Mesenchymal stem cell (in vitro differentiated cells and primary cell): ENCODE measurements around the gene SLC12A3.

Experiments
- DNase-seq: peaks from one replicate; pipeline ENCODE4 v3.0.0-alpha.2; 2013
- H2AFZ ChIP-seq: one replicate; pipeline ENCODE4 v1.6.1; 2013; ENCODE audit warnings: low read depth, mild to moderate bottlenecking, control low read depth, inconsistent platforms, low read length, moderate library complexity
- H2AK5ac ChIP-seq: 2 replicates; pipeline ENCODE4 v1.6.1; 2013; ENCODE audit warnings: low read length, moderate library complexity, mild to moderate bottlenecking, inconsistent platforms; ENCODE audit not compliant: severe bottlenecking
- H2BK120ac ChIP-seq: one replicate; pipeline ENCODE4 v1.6.1; 2013; ENCODE audit warnings: low read depth, mild to moderate bottlenecking, inconsistent platforms, low read length, moderate library complexity
- H2BK12ac ChIP-seq, 2 experiments: one replicate each; pipeline ENCODE4 v1.6.1; 2013; ENCODE audit warnings: inconsistent platforms in 2 of 2, low read length in 2 of 2, mild to moderate bottlenecking in 2 of 2, moderate library complexity in 2 of 2, control low read depth in 1 of 2
- H2BK15ac ChIP-seq: one replicate; pipeline ENCODE4 v1.6.1; 2013; ENCODE audit warnings: mild to moderate bottlenecking, low read depth, inconsistent platforms; ENCODE audit not compliant: poor library complexity, severe bottlenecking
- H2BK5ac ChIP-seq: 2 replicates; pipeline ENCODE4 v1.6.1; 2013; ENCODE audit warnings: low read depth, mild to moderate bottlenecking, low read length, control low read depth, inconsistent platforms; ENCODE audit not compliant: poor library complexity, severe bottlenecking
- H3K14ac ChIP-seq, 2 experiments: one replicate each; pipeline ENCODE4 v1.6.1; 2013; ENCODE audit warnings: inconsistent platforms in 2 of 2, low read length in 2 of 2, control low read depth in 1 of 2, mild to moderate bottlenecking in 1 of 2, moderate library complexity in 1 of 2
- H3K18ac ChIP-seq, 2 experiments: one replicate each; pipeline ENCODE4 v1.6.1; 2013; ENCODE audit warnings: inconsistent platforms in 2 of 2, low read length in 2 of 2, control low read depth in 1 of 2, low read depth in 1 of 2, mild to moderate bottlenecking in 1 of 2
- H3K23ac ChIP-seq, 2 experiments: one replicate each; pipeline ENCODE4 v1.6.1; 2013; ENCODE audit warnings: inconsistent platforms in 2 of 2, low read length in 2 of 2, mild to moderate bottlenecking in 2 of 2, moderate library complexity in 2 of 2, control low read depth in 1 of 2
- H3K27ac ChIP-seq: 2 replicates; pipeline ENCODE4 v1.5.1; 2013; ENCODE audit warnings: mild to moderate bottlenecking, moderate library complexity, low read length, control low read depth, inconsistent platforms; ENCODE audit not compliant: poor library complexity, severe bottlenecking
- H3K27me3 ChIP-seq, 2 experiments: 2 replicates each; pipeline versions ENCODE4 v1.6.1 to v1.7.0; 2013; ENCODE audit warnings: low read length in 2 of 2, mild to moderate bottlenecking in 2 of 2, moderate library complexity in 2 of 2, control low read depth in 1 of 2, inconsistent platforms in 1 of 2; ENCODE audit not compliant: control insufficient read depth in 1 of 2, insufficient read depth in 1 of 2
- H3K36me3 ChIP-seq, 2 experiments: 2 replicates each; pipeline versions ENCODE4 v1.6.1 to v1.7.0; 2013; ENCODE audit warnings: low read length in 2 of 2, control low read depth in 1 of 2, inconsistent platforms in 1 of 2, low read depth in 1 of 2, mild to moderate bottlenecking in 1 of 2; ENCODE audit not compliant: insufficient read depth in 2 of 2, control insufficient read depth in 1 of 2
- H3K4ac ChIP-seq, 2 experiments: one replicate each; pipeline ENCODE4 v1.6.1; 2013; ENCODE audit warnings: inconsistent platforms in 2 of 2, low read length in 2 of 2, mild to moderate bottlenecking in 2 of 2, moderate library complexity in 2 of 2, control low read depth in 1 of 2, low read depth in 1 of 2
- H3K4me1 ChIP-seq: 2 replicates; pipeline ENCODE4 v1.6.1; 2013; ENCODE audit warnings: low read depth, low read length, control low read depth; ENCODE audit not compliant: control insufficient read depth, insufficient read depth
- H3K4me2 ChIP-seq: 2 replicates; pipeline ENCODE4 v1.6.1; 2013; ENCODE audit warnings: low read length, mild to moderate bottlenecking, inconsistent platforms; ENCODE audit not compliant: poor library complexity, severe bottlenecking
- H3K4me3 ChIP-seq, 2 experiments: 2 replicates each; pipeline versions ENCODE4 v1.5.1 to v1.7.0; 2013; ENCODE audit warnings: low read length in 2 of 2, mild to moderate bottlenecking in 2 of 2, control low read depth in 1 of 2, low read depth in 1 of 2; ENCODE audit not compliant: insufficient read depth in 1 of 2
- H3K79me1 ChIP-seq: replicated peaks from 2 replicates; pipeline ENCODE4 v1.6.1; 2013; ENCODE audit warnings: mild to moderate bottlenecking, control low read depth, low read length, inconsistent platforms; ENCODE audit not compliant: poor library complexity, severe bottlenecking
- H3K9ac ChIP-seq: 2 replicates; pipeline ENCODE4 v1.7.0; 2013; ENCODE audit warnings: mild to moderate bottlenecking, low read length, moderate library complexity
- H3K9me3 ChIP-seq: 2 replicates; pipeline ENCODE4 v1.7.0; 2013; ENCODE audit warnings: mild to moderate bottlenecking, low read length; ENCODE audit not compliant: control insufficient read depth
- H4K8ac ChIP-seq: one replicate; pipeline ENCODE4 v1.6.1; 2013; ENCODE audit warnings: inconsistent platforms, mild to moderate bottlenecking, low read length, moderate library complexity
- H4K91ac ChIP-seq: one replicate; pipeline ENCODE4 v1.6.1; 2013; ENCODE audit warnings: mild to moderate bottlenecking, low read length, inconsistent platforms
- WGBS: methylation state at CpG from one replicate; pipeline ENCODE4 v1.1.7; 2013; ENCODE audit warnings: mixed read lengths; 5-methylcytosine and 5-hydroxymethylcytosine counted together

Gene SLC12A3

GRCh38 chr16:56841659-56842058 is 23.3 kb upstream of the SLC12A3 start:
- H2BK12ac ChIP-seq, result no peak overlapping the region
- H4K91ac ChIP-seq, result no peak overlapping the region
- H3K4me1 ChIP-seq, result no peaks in the 10 kb centered on the region
- no peak overlapping the region for H2AFZ ChIP-seq
- no peak overlapping the region for H3K23ac ChIP-seq
- no peaks in the 10 kb centered on the region for H3K9me3 ChIP-seq
- H3K79me1 ChIP-seq, result peaks cover 4% of the 10 kb centered on the region
- no peak for DNase-seq
- H3K4ac ChIP-seq, result no peak overlapping the region
- no peak overlapping the region for H3K4me3 ChIP-seq
- no peak overlapping the region for H3K14ac ChIP-seq
- H4K8ac ChIP-seq, result no peak overlapping the region
- H3K36me3 ChIP-seq, result peaks cover 41 to 78% of the 10 kb centered on the region in 2 experiments
- no peak overlapping the region for H3K27ac ChIP-seq
- no peak overlapping the region for H2AK5ac ChIP-seq
- H3K27me3 ChIP-seq, result no peaks in the 10 kb centered on the region
- 94% methylated on average over 7 of the region's 10 CpGs for WGBS
- H2BK120ac ChIP-seq, result no peak overlapping the region
- no peak overlapping the region for H2BK15ac ChIP-seq
- no peak overlapping the region for H2BK5ac ChIP-seq
- H3K18ac ChIP-seq, result no peak overlapping the region
- H3K9ac ChIP-seq, result no peak overlapping the region
- H3K4me2 ChIP-seq, result no peak overlapping the region

GRCh38 chr16:56842133-56842532 is 22.9 kb upstream of the SLC12A3 start:
- Histone ChIP-seq H2AFZ (no peak overlapping the region), H4K8ac (no peak overlapping the region), H3K79me1 (peaks cover 4% of the 10 kb centered on the region), H3K36me3 (peaks cover 41 to 73% of the 10 kb centered on the region in 2 experiments), H4K91ac (no peak overlapping the region), H2BK15ac (no peak overlapping the region), H3K9ac (no peak overlapping the region), H2BK12ac (no peak overlapping the region), H2BK5ac (no peak overlapping the region), H3K4me1 (peaks cover 1% of the 10 kb centered on the region), H3K14ac (no peak overlapping the region), H3K4me2 (no peak overlapping the region), H2BK120ac (no peak overlapping the region), H3K23ac (no peak overlapping the region), H3K27me3 (no peaks in the 10 kb centered on the region), H3K9me3 (no peaks in the 10 kb centered on the region), H3K18ac (no peak overlapping the region), H3K4ac (no peak overlapping the region), H2AK5ac (no peak overlapping the region), H3K27ac (no peak overlapping the region), H3K4me3 (no peak overlapping the region)
- DNase-seq, result no peak

GRCh38 chr16:56844056-56844455 is 21.0 kb upstream of the SLC12A3 start:
- 97% methylated on average over 5 of the region's 6 CpGs for WGBS

GRCh38 chr16:56847173-56847910 is 17.7 kb upstream of the SLC12A3 start:
- H3K4me1 ChIP-seq, result peaks cover 30% of the 10 kb centered on the region
- H3K18ac ChIP-seq, result peak overlapping the region in 1 of 2 experiments; percentile 17
- H3K4ac ChIP-seq, result peak overlapping the region in 1 of 2 experiments; percentile 30
- WGBS, result 75% methylated on average over 9 of the region's 9 CpGs
- H2BK120ac ChIP-seq, result peak overlapping the region; percentile 66
- H3K4me2 ChIP-seq, result no peak overlapping the region
- H3K79me1 ChIP-seq, result peaks cover 3% of the 10 kb centered on the region
- H4K91ac ChIP-seq, result no peak overlapping the region
- peak overlapping the region in 1 of 2 experiments; percentile 80 for H2BK12ac ChIP-seq
- peak overlapping the region; percentile 100 for H3K27ac ChIP-seq
- H2BK15ac ChIP-seq, result no peak overlapping the region
- H3K27me3 ChIP-seq, result no peaks in the 10 kb centered on the region
- H4K8ac ChIP-seq, result no peak overlapping the region
- peak overlapping the region; percentile 46 for H2BK5ac ChIP-seq
- H3K23ac ChIP-seq, result no peak overlapping the region
- H3K4me3 ChIP-seq, result no peak overlapping the region
- peak overlapping the region; percentile 57 for H2AK5ac ChIP-seq
- no peak overlapping the region for H2AFZ ChIP-seq
- DNase-seq, result no peak
- H3K36me3 ChIP-seq, result peaks cover 21 to 32% of the 10 kb centered on the region in 2 experiments
- no peak overlapping the region for H3K14ac ChIP-seq
- H3K9me3 ChIP-seq, result no peaks in the 10 kb centered on the region
- H3K9ac ChIP-seq, result peak overlapping the region; percentile 42

More at GRCh38 chr16:56844056-56844455, 21.0 kb upstream of the SLC12A3 start:
- H2BK5ac ChIP-seq, result no peak overlapping the region
- H3K9me3 ChIP-seq, result no peaks in the 10 kb centered on the region
- H3K23ac ChIP-seq, result no peak overlapping the region
- no peaks in the 10 kb centered on the region for H3K27me3 ChIP-seq
- no peak for DNase-seq
- no peak overlapping the region for H3K27ac ChIP-seq
- no peak overlapping the region for H2BK15ac ChIP-seq
- no peak overlapping the region for H2BK12ac ChIP-seq
- H4K8ac ChIP-seq, result no peak overlapping the region
- H3K18ac ChIP-seq, result no peak overlapping the region
- H3K4me2 ChIP-seq, result no peak overlapping the region
- no peak overlapping the region for H2AFZ ChIP-seq
- no peak overlapping the region for H2BK120ac ChIP-seq
- H3K4me3 ChIP-seq, result no peak overlapping the region
- H2AK5ac ChIP-seq, result no peak overlapping the region
- peaks cover 2% of the 10 kb centered on the region for H3K79me1 ChIP-seq
- peaks cover 6% of the 10 kb centered on the region for H3K4me1 ChIP-seq
- no peak overlapping the region for H3K9ac ChIP-seq
- no peak overlapping the region for H3K4ac ChIP-seq
- H3K14ac ChIP-seq, result no peak overlapping the region
- no peak overlapping the region for H4K91ac ChIP-seq
- peaks cover 37 to 55% of the 10 kb centered on the region in 2 experiments for H3K36me3 ChIP-seq
